GM12878 (cell line): ENCODE data around the gene ITPRIPL1. TPM values are rescaled to one million over a fixed set of nuclear protein-coding genes. Genes with fewer than 3 reads are reported as not detected.

ENCODE experiments used
- ATAC-seq: fragments of 200-7000 bp; cut with Tn5 transposase; 3 replicates; pipeline ENCODE4 v1.9.1; 2020; ENCODE audit warnings: mild to moderate bottlenecking, moderate library complexity
- Bru-seq: library from RNA; stranded (reverse); fragments of 400-500 nt; gene quantifications from one replicate; lab custom pipeline; 2021; lab: Mats Ljungman, UMichigan
- BruChase-seq, 2 experiments: library from RNA; stranded (reverse); fragments of 400-500 nt; gene quantifications; one replicate each; lab custom pipeline; 2021; lab: Mats Ljungman, UMichigan
- BruUV-seq: library from RNA; stranded (reverse); fragments of 400-500 nt; replicated peaks from 2 replicates; lab custom pipeline; 2021; lab: Mats Ljungman, UMichigan
- CTCF ChIA-PET: fragments of 300-600 bp; sonication (Branson Sonifier 250); formaldehyde crosslinking; extraction: SDS; loops from one replicate; lab custom pipeline; 2021; ENCODE audit warnings: inconsistent platforms; lab: Yijun Ruan, JAX
- POLR2A ChIA-PET: fragments of 350-600 bp; formaldehyde crosslinking; extraction: SDS; loops from one replicate; lab custom pipeline; 2021; ENCODE audit warnings: inconsistent platforms; lab: Charles Lee
- RAD21 ChIA-PET: fragments of 300-600 bp; sonication (Branson Sonifier 250); formaldehyde crosslinking; loops from one replicate; lab custom pipeline; 2023; ENCODE audit warnings: antibody characterized with exemption; ENCODE audit not compliant: unreplicated experiment; lab: Charles Lee
- SMC1A ChIA-PET: fragments of 300-600 bp; sonication (Branson Sonifier 250); formaldehyde crosslinking; loops from one replicate; lab custom pipeline; 2023; ENCODE audit not compliant: unreplicated experiment, uncharacterized antibody; lab: Charles Lee
- DNase-seq: peaks from one replicate; pipeline ENCODE4 v3.0.0-alpha.2; 2011; ENCODE audit warnings: low read depth, low spot score
- FAIRE-seq: peaks from 3 replicates; lab custom pipeline; 2011; peaks lifted over from hg19 to GRCh38; lab: Jason Lieb, UNC
- H2AFZ ChIP-seq: 2 replicates; pipeline ENCODE4 v1.6.0; 2011; ENCODE audit warnings: low read depth, low read length, control low read depth; ENCODE audit not compliant: control insufficient read depth
- H3K27ac ChIP-seq: 2 replicates; pipeline ENCODE4 v1.5.1; 2011; ENCODE audit warnings: control low read depth; ENCODE audit not compliant: control insufficient read depth, insufficient read depth
- H3K27me3 ChIP-seq, 2 experiments: replicated peaks in 1 of 2; 2 replicates each; pipeline versions ENCODE4 v1.6.0 to v1.6.1; 2011; ENCODE audit warnings: low read length in 1 of 2; ENCODE audit not compliant: control insufficient read depth in 2 of 2, insufficient read depth in 2 of 2
- H3K36me3 ChIP-seq, 2 experiments: 2 replicates each; pipeline ENCODE4 v1.5.1; 2011; ENCODE audit warnings: low read length in 1 of 2; ENCODE audit not compliant: control insufficient read depth in 2 of 2, insufficient read depth in 2 of 2
- H3K4me1 ChIP-seq: 2 replicates; pipeline ENCODE4 v1.6.1; 2011; ENCODE audit warnings: mild to moderate bottlenecking, low read length, moderate library complexity, mixed read lengths; ENCODE audit not compliant: control insufficient read depth, insufficient read depth
- H3K4me2 ChIP-seq: 2 replicates; pipeline ENCODE4 v1.6.0; 2011; ENCODE audit warnings: control low read depth; ENCODE audit not compliant: control insufficient read depth, insufficient read depth
- H3K4me3 ChIP-seq: fragments of 200-600 bp; sonication (generic); 2 replicates; pipeline ENCODE4 v1.5.1; 2016
- H3K79me2 ChIP-seq: 2 replicates; pipeline ENCODE4 v1.6.0; 2011; ENCODE audit warnings: low read length; ENCODE audit not compliant: control insufficient read depth, insufficient read depth
- H3K9ac ChIP-seq: 2 replicates; pipeline ENCODE4 v1.8.0; 2011; ENCODE audit warnings: low read length, control low read depth, mixed read lengths; ENCODE audit not compliant: control insufficient read depth, insufficient read depth
- H3K9me3 ChIP-seq: replicated peaks from 3 replicates; pipeline ENCODE4 v1.5.1; 2011; ENCODE audit warnings: mild to moderate bottlenecking, low read length; ENCODE audit not compliant: control insufficient read depth, insufficient read depth
- H4K20me1 ChIP-seq: 2 replicates; pipeline ENCODE4 v1.6.0; 2011; ENCODE audit not compliant: control insufficient read depth, insufficient read depth
- BHLHE40 ChIP-seq, 2 experiments: fragments of 450-650 bp in 1 of 2; IDR thresholded peaks; 2 replicates each; pipeline ENCODE4 v1.6.1; 2011 to 2017; ENCODE audit warnings: low read depth in 2 of 2, borderline replicate concordance in 1 of 2, improper control_type of control experiment in 1 of 2, low read length in 1 of 2, mild to moderate bottlenecking in 1 of 2
- GATAD2B ChIP-seq: fragments of 450-650 bp; conservative IDR thresholded peaks from 2 replicates; pipeline ENCODE4 v1.6.1; 2017; ENCODE audit warnings: low read depth, mild to moderate bottlenecking, moderate library complexity
- HDGF ChIP-seq: fragments of 450-650 bp; IDR thresholded peaks from 2 replicates; pipeline ENCODE4 v1.6.1; 2016; ENCODE audit warnings: antibody characterized with exemption
- IKZF1 ChIP-seq: fragments of 450-650 bp; conservative IDR thresholded peaks from 2 replicates; pipeline ENCODE4 v1.6.1; 2017; ENCODE audit warnings: antibody characterized with exemption, mild to moderate bottlenecking
- NFXL1 ChIP-seq: fragments of 450-650 bp; IDR thresholded peaks from 2 replicates; pipeline ENCODE4 v1.6.1; 2017; ENCODE audit warnings: antibody characterized with exemption, mild to moderate bottlenecking, borderline replicate concordance
- SIN3A ChIP-seq: IDR thresholded peaks from 2 replicates; pipeline ENCODE4 v1.6.1; 2012; ENCODE audit warnings: low read depth, low read length, improper control_type of control experiment
- WGBS: methylation state at CpG from one replicate; pipeline ENCODE4 v1.1.6; 2016; ENCODE audit warnings: low lambda C conversion rate; ENCODE audit not compliant: insufficient replicate concordance, insufficient coverage; ENCODE audit errors: missing lambda C conversion rate; 5-methylcytosine and 5-hydroxymethylcytosine counted together
- in situ Hi-C: fragments of 300-500 bp; cut with MboI; formaldehyde crosslinking; loops from 9 replicates; pipeline ENCODE4 v1.14.3; 2018; ENCODE audit warnings: mixed read lengths
- intact Hi-C: fragments of 100-400 bp; cut with micrococcal nuclease; formaldehyde crosslinking; loops from one replicate; pipeline ENCODE4 v1.14.2; 2022; ENCODE audit not compliant: unreplicated experiment
- long read RNA-seq, 2 experiments: library from polyadenylated mRNA; unstranded; transcript quantifications; one replicate each; pipeline ENCODE4 v2.0.0, GENCODE V29; 2019 to 2020
- polyA minus RNA-seq, 3 experiments: library from RNA; depleted of rRNA, polyadenylated mRNA; stranded (reverse); fragments of >200 nt; gene quantifications; 2 replicates each; pipeline ENCODE4 v1.2.3, GENCODE V29; 2011
- polyA plus RNA-seq, 11 experiments: library from polyadenylated mRNA; depleted of rRNA in 4 of 11; unstranded in 6 of 11; stranded (reverse) in 5 of 11; fragments of >200 nt; fragmentation: Nextera tagmentation in 4 of 11; fragmentation: Illumina TruSeq in 1 of 11; extraction: Ambion mirVana in 4 of 11; extraction: Trizol in 1 of 11; gene quantifications; 1 replicate in 1 of 11; 2 replicates in 10 of 11; pipeline versions ENCODE4 v1.2.1 to v1.2.3, GENCODE V29; 2011 to 2016; ENCODE audit warnings: inconsistent platforms in 2 of 11, missing spikeins in 2 of 11, low read depth in 1 of 11
- total RNA-seq, 4 experiments: library from RNA; depleted of rRNA in 3 of 4; stranded (reverse); fragments of >200 nt in 3 of 4; fragmentation: Illumina TruSeq in 1 of 4; extraction: Trizol in 1 of 4; gene quantifications; 2 replicates each; pipeline versions ENCODE4 v1.2.1 to v1.2.3, GENCODE V29; 2013 to 2021
- TF ChIP-seq, protein P1 (sequence below): fragments of 450-650 bp; IDR thresholded peaks from 2 replicates; pipeline ENCODE4 v1.6.1; 2016; ENCODE audit warnings: mild to moderate bottlenecking
- TF ChIP-seq, protein P2 (sequence below): fragments of 450-650 bp; IDR thresholded peaks from 2 replicates; pipeline ENCODE4 v1.6.1; 2016; ENCODE audit warnings: mild to moderate bottlenecking

The ITPRIPL1 gene, protein sequence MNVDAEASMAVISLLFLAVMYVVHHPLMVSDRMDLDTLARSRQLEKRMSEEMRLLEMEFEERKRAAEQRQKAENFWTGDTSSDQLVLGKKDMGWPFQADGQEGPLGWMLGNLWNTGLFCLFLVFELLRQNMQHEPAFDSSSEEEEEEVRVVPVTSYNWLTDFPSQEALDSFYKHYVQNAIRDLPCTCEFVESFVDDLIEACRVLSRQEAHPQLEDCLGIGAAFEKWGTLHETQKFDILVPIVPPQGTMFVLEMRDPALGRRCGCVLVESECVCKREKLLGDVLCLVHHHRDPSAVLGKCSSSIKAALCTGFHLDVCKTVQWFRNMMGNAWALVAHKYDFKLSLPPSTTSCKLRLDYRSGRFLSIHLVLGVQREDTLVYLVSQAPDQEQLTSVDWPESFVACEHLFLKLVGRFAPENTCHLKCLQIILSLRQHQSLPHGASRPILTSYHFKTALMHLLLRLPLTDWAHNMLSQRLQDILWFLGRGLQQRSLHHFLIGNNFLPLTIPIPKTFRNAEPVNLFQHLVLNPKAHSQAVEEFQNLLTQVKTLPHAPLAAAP
- 16.9 and 20.9 TPM in 2 replicates for total RNA-seq (2013; cell fraction: nucleolus; rRNA removed)
- 28.7 and 29.6 TPM in 2 replicates for total RNA-seq (2014; rRNA removed)
- total RNA-seq (2014; rRNA removed; fragmentation: Illumina TruSeq; extraction: Trizol), result 16.8 and 17.1 TPM in 2 replicates
- 23.8 and 28.7 TPM in 2 replicates for total RNA-seq (2021)
- 5.3 TPM for polyA plus RNA-seq (2011; ENCODE audit: low read depth)
- 6.8 and 11.7 TPM in 2 replicates for polyA plus RNA-seq (2011; rRNA removed)
- 15.0 and 15.6 TPM in 2 replicates for polyA plus RNA-seq (2011; cell fraction: cytosol; rRNA removed)
- polyA plus RNA-seq (2011; cell fraction: nucleus; rRNA removed), result 6.4 and 7.1 TPM in 2 replicates
- 7.8 and 9.6 TPM in 2 replicates for polyA plus RNA-seq (2012)
- 16.1 and 20.6 TPM in 2 replicates for polyA plus RNA-seq (2014; fragmentation: Illumina TruSeq; extraction: Trizol)
- polyA plus RNA-seq (2014; fragmentation: Nextera tagmentation; extraction: Ambion mirVana), result 1 to 10 TPM; 4.9 to 5.7 TPM
- polyA plus RNA-seq (2014; rRNA removed), result 16.8 and 18.8 TPM in 2 replicates
- polyA plus RNA-seq (2016; fragmentation: Nextera tagmentation; extraction: Ambion mirVana), result 1 to 10 TPM; 9.9 TPM
- polyA minus RNA-seq (2011; rRNA and poly(A)+ RNA removed), result 14.0 and 19.4 TPM in 2 replicates
- polyA minus RNA-seq (2011; cell fraction: cytosol; rRNA and poly(A)+ RNA removed), result 6.3 and 6.8 TPM in 2 replicates
- polyA minus RNA-seq (2011; cell fraction: nucleus; rRNA and poly(A)+ RNA removed), result 4.2 and 9.0 TPM in 2 replicates
- Bru-seq, nascent RNA, result percentile 63 among the genes with signal in this experiment
- BruChase-seq, experiment 1, labeled RNA remaining after a 6-hour chase, result percentile 50 among the genes with signal in this experiment
- BruChase-seq, experiment 2, labeled RNA remaining after a 2-hour chase, result percentile 66 among the genes with signal in this experiment
- long read RNA-seq, experiment 1, transcript ITPRIPL1-202 (2 exons, 790 nt), result major isoform, 5 of 5 reads
- long read RNA-seq, experiment 1, partial matches to known transcripts, result 0 of 5 reads
- long read RNA-seq, experiment 1, other reads (novel, unspliced or antisense), result 0 of 5 reads
- long read RNA-seq, experiment 2, full-length matches to known transcripts, result 4 of 5 reads
- long read RNA-seq, experiment 2, partial matches to known transcripts, result 0 of 5 reads
- long read RNA-seq, experiment 2, other reads (novel, unspliced or antisense), result 1 of 5 reads

DNA sequence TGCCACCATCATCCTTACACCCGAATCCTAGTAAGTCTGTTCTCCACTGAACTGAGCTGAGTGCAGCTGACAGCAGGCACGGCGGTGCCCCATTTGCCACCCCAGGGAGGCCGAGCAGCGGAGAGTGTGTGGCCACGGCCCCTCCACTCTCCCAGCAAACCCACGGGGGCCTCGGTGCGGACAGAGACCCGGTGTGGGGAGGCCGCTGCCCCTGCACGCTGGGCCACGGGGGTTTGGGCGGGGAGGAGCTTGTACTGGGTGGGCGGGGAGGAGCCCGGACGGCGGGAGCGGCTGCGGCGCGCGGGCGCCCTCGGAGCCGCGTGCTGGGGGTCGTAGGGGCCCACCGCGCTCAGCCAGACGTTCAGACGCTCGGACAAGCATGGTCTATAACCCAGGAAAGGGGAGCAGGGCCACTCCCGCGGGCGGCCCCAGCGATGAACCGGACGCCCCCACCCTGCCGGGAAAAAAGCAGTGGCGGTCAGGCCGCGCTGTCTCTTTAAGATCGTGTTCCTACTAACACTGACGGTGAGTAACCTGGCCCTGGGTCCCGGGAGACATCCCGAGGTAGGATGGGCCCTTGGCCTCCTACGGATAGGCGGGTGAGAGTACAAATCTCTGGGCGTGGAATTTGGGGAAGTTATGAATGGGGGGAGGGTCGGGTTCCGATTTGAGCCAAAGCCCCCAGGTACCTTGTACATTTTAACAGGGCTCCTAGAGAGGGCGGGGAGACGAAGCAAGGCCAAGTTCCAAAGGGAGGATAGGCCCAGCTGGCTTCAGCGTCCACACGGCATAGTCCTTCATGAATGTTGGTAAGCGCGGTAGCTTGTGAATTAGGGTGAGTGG lies at the start of gene ITPRIPL1:
ITPRIPL1 (plus strand) TSS at position 277 of the 843 bp plus-strand sequence; CDS start at position 800, 523 bp downstream.
- DNase-seq (no peak), ATAC-seq (peak; percentile 36), FAIRE-seq (no peak)
- peaks cover 26% of the 10 kb centered on the region for H3K4me1 ChIP-seq
- H3K27ac ChIP-seq, result peak within 1 kb of the TSS; percentile 76
- H4K20me1 ChIP-seq, result no peaks in the 10 kb centered on the region
- ChIA-PET RAD21 (interaction anchor here (1.1 to 2.8 kb wide), 9 partner anchors 8 to 184 kb away, joined by 4 to 32 read pairs (median 7); partner anchors contain the start of genes NCAPH and SNRNP200), POLR2A (interaction anchor here (0.8 to 7.7 kb wide), 10 partner anchors 10 to 168 kb away, joined by 3 to 151 read pairs (median 5); partner anchors contain the start of gene NCAPH), CTCF (interaction anchor here (1.2 to 2.1 kb wide), 4 partner anchors 10 to 187 kb away, joined by 3 to 6 read pairs (median 6); partner anchors contain the start of genes ASTL and NCAPH), SMC1A (interaction anchor here (0.8 to 13.4 kb wide), 6 partner anchors 9 to 166 kb away, joined by 3 to 231 read pairs (median 5); partner anchors contain the start of gene NCAPH)
- in situ Hi-C loops, result no loop called here
- peak within 1 kb of the TSS; percentile 75 for H3K9ac ChIP-seq
- intact Hi-C loops, result no loop called here
- peaks cover 2 to 5% of the 10 kb centered on the region in 2 experiments; a peak in 2 of 4 replicates for H3K36me3 ChIP-seq
- H3K27me3 ChIP-seq, result no peaks in the 10 kb centered on the region
- H3K4me2 ChIP-seq, result peak within 1 kb of the TSS; percentile 95
- BruUV-seq, result no TSS peak
- H3K4me3 ChIP-seq, result peak within 1 kb of the TSS; percentile 89
- 2% methylated on average over 49 of the region's 58 CpGs for whole genome bisulfite sequencing
- H3K9me3 ChIP-seq, result no peaks in the 10 kb centered on the region
- peaks cover 25% of the 10 kb centered on the region for H3K79me2 ChIP-seq
- peak within 1 kb of the TSS; percentile 90 for H2AFZ ChIP-seq
- TF ChIP-seq, protein P1, sequence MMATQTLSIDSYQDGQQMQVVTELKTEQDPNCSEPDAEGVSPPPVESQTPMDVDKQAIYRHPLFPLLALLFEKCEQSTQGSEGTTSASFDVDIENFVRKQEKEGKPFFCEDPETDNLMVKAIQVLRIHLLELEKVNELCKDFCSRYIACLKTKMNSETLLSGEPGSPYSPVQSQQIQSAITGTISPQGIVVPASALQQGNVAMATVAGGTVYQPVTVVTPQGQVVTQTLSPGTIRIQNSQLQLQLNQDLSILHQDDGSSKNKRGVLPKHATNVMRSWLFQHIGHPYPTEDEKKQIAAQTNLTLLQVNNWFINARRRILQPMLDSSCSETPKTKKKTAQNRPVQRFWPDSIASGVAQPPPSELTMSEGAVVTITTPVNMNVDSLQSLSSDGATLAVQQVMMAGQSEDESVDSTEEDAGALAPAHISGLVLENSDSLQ, result peak; percentile 18; the same call in 1 of the 2 replicates
- TF ChIP-seq GATAD2B (0 out of 2 replicates have a peak, but pooled peaks have one; percentile 8), HDGF (peak; percentile 44; the same call in 1 of the 2 replicates), SIN3A (0 out of 2 replicates have a peak, but pooled peaks have one; percentile 31), NFXL1 (no peak), BHLHE40 (IDR thresholded peaks at IDR 0.05; ENCODE audit: borderline replicate concordance in 1 of 2, low read depth in 2 of 2, low read length in 1 of 2) (peak in 1 of 2 experiments; percentile 33; a peak in 1 of 4 replicates), IKZF1 (peak; percentile 69)
- TF ChIP-seq, protein P2, sequence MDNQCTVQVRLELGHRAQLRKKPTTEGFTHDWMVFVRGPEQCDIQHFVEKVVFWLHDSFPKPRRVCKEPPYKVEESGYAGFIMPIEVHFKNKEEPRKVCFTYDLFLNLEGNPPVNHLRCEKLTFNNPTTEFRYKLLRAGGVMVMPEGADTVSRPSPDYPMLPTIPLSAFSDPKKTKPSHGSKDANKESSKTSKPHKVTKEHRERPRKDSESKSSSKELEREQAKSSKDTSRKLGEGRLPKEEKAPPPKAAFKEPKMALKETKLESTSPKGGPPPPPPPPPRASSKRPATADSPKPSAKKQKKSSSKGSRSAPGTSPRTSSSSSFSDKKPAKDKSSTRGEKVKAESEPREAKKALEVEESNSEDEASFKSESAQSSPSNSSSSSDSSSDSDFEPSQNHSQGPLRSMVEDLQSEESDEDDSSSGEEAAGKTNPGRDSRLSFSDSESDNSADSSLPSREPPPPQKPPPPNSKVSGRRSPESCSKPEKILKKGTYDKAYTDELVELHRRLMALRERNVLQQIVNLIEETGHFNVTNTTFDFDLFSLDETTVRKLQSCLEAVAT, result 0 out of 2 replicates have a peak, but pooled peaks have one; percentile 11
